Measurements from ENCODE around the gene FEN1. TPM values are rescaled to one million over a fixed set of nuclear protein-coding genes. Genes with fewer than 3 reads are reported as not detected.

FEN1 gene
- total and polyA plus RNA-seq, 8 donors: 13.9 to 42.4 (median 26.2) TPM

GRCh38 chr11:61780581-61781162 lies 12.0 kb upstream of the FEN1 start:
- ATAC-seq (no peak), DNase-seq (no peak)
- Histone ChIP-seq H3K4me3 (no peak overlapping the region), H3K27me3 (peaks cover 0 to 15% of the 10 kb centered on the region in 2 donors), H3K36me3 (peaks cover 0 to 16% of the 10 kb centered on the region in 2 donors), H3K9me3 (no peaks in the 10 kb centered on the region), H3K27ac (no peak overlapping the region), H3K4me1 (peaks cover 0 to 8% of the 10 kb centered on the region in 2 donors)
- TF ChIP-seq, protein P1, sequence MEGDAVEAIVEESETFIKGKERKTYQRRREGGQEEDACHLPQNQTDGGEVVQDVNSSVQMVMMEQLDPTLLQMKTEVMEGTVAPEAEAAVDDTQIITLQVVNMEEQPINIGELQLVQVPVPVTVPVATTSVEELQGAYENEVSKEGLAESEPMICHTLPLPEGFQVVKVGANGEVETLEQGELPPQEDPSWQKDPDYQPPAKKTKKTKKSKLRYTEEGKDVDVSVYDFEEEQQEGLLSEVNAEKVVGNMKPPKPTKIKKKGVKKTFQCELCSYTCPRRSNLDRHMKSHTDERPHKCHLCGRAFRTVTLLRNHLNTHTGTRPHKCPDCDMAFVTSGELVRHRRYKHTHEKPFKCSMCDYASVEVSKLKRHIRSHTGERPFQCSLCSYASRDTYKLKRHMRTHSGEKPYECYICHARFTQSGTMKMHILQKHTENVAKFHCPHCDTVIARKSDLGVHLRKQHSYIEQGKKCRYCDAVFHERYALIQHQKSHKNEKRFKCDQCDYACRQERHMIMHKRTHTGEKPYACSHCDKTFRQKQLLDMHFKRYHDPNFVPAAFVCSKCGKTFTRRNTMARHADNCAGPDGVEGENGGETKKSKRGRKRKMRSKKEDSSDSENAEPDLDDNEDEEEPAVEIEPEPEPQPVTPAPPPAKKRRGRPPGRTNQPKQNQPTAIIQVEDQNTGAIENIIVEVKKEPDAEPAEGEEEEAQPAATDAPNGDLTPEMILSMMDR (IDR thresholded peaks at IDR 0.05): no peak
- intact Hi-C loops (cut with DNase I): no loop called here

DNA sequence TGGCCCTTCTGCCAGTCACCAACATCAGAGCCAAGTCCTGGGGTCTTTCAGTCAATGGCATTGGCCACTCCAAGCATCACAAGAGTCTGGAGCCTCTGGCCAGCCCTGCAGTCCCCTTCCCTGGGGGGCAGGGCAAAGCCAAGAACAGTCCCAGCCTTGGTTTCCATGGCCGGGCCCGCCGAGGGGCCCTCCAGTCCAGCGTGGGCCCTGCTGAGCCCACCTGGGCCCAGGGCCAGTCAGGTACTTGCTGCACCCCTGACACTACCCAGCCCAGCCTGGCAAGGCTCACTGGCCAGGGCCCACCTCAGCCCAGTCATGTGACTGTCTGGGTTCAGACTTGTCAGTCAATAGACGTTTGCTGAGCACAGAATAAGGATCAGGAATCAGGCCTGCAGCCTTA lies 11.1 kb upstream of the FEN1 start:
- Histone ChIP-seq H3K27ac (no peak overlapping the region), H3K4me1 (peaks cover 0 to 6% of the 10 kb centered on the region in 2 donors), H3K9me3 (no peaks in the 10 kb centered on the region), H3K36me3 (peaks cover 0 to 25% of the 10 kb centered on the region in 2 donors), H3K4me3 (no peak overlapping the region), H3K27me3 (peaks cover 0 to 14% of the 10 kb centered on the region in 2 donors)
- TF ChIP-seq, protein P1 (IDR thresholded peaks at IDR 0.05): no peak
- intact Hi-C loops (cut with DNase I): no loop called here
- DNase-seq: no peak
- no peak for ATAC-seq

DNA sequence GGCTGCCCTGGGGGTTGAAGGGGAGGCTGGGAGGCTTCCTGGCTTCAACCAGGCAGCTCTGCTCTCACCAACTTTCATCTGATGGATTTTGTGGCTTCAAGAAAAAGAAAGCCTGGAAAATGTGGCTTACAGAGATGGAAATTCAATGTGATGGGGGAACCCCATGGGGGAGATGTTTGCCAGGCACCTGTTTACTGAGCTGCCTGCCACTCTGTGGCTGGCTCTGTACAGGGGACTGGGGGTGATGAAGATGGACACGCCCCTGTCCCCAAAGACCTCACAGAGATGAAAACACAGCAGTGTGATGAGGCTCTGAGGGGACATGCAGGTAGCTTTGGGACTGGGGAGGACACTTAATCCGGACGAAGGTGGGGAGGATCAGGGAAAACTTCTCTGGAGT lies 10.4 kb upstream of the FEN1 start:
- ATAC-seq: no peak
- H3K27ac ChIP-seq: no peak overlapping the region
- intact Hi-C loops (cut with DNase I): no loop called here
- peaks cover 0 to 32% of the 10 kb centered on the region in 2 donors for H3K36me3 ChIP-seq
- H3K27me3 ChIP-seq: peaks cover 0 to 7% of the 10 kb centered on the region in 2 donors
- no peak overlapping the region for H3K4me3 ChIP-seq
- TF ChIP-seq, protein P1 (IDR thresholded peaks at IDR 0.05): no peak
- H3K4me1 ChIP-seq: no peaks in the 10 kb centered on the region
- H3K9me3 ChIP-seq: no peaks in the 10 kb centered on the region
- DNase-seq: no peak

GRCh38 chr11:61782841-61783240 lies 9.9 kb upstream of the FEN1 start:
- Histone ChIP-seq H3K27ac (no peak overlapping the region), H3K9me3 (no peaks in the 10 kb centered on the region)

GRCh38 chr11:61783717-61784505 lies 8.8 kb upstream of the FEN1 start:
- Histone ChIP-seq H3K27ac (no peak overlapping the region), H3K4me1 (no peaks in the 10 kb centered on the region), H3K27me3 (no peaks in the 10 kb centered on the region), H3K4me3 (no peak overlapping the region), H3K36me3 (peaks cover 0 to 48% of the 10 kb centered on the region in 2 donors), H3K9me3 (no peaks in the 10 kb centered on the region)
- TF ChIP-seq, protein P1 (IDR thresholded peaks at IDR 0.05): no peak
- DNase-seq (no peak), ATAC-seq (no peak)
- intact Hi-C loops (cut with DNase I): no loop called here

More at GRCh38 chr11:61782841-61783240, 9.9 kb upstream of the FEN1 start:
- Histone ChIP-seq H3K4me1 (no peaks in the 10 kb centered on the region), H3K4me3 (no peak overlapping the region), H3K36me3 (peaks cover 0 to 38% of the 10 kb centered on the region in 2 donors), H3K27me3 (peaks cover 0 to 2% of the 10 kb centered on the region in 2 donors)
- ATAC-seq (no peak), DNase-seq (no peak)
- intact Hi-C loops (cut with DNase I): no loop called here
- TF ChIP-seq, protein P1 (IDR thresholded peaks at IDR 0.05): no peak
